GM19328 (cell line): Measurements from ENCODE around the gene ANGPTL2.

ENCODE experiments used
- ATAC-seq: cut with Tn5 transposase; IDR thresholded peaks from one replicate; pipeline ENCODE4 v1.9.1; 2021; ENCODE audit warnings: mild to moderate bottlenecking, moderate library complexity; ENCODE audit not compliant: unreplicated experiment

ANGPTL2 gene

DNA sequence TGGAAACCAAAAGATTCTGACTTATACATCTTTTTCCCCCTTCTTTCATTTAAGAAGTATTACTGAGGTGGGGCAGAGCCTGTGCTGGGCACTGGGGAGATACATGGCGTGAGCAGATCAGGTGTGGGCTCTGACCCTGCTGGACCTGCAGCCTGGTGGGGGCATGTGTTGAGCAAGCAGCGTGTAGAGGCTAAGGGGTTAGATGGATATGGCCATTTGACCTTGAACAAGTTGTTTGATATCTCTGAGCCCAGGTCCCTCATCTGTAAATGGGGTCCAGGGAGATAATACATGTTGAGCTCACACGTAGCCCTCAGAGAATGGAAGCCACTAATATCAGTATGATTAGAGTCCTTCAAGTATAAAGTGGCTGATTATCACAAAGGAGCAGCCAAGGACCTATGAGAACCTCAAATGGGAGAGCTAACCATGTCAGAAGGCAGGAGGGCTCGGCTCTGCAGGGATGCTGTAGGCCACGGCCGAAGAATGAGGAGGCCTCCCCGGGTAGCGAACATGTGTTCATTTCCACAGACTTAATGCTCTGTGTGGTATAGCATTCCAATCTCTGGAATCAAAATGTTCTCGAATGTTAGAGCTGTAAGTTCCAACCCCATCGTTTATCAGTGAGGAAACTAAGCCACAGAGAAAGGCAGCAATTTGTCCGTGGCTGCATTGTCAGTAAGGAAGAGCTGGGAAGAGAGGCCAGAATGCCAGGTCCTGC, 15.4 kb upstream of the ANGPTL2 start:
- ATAC-seq = no peak

DNA sequence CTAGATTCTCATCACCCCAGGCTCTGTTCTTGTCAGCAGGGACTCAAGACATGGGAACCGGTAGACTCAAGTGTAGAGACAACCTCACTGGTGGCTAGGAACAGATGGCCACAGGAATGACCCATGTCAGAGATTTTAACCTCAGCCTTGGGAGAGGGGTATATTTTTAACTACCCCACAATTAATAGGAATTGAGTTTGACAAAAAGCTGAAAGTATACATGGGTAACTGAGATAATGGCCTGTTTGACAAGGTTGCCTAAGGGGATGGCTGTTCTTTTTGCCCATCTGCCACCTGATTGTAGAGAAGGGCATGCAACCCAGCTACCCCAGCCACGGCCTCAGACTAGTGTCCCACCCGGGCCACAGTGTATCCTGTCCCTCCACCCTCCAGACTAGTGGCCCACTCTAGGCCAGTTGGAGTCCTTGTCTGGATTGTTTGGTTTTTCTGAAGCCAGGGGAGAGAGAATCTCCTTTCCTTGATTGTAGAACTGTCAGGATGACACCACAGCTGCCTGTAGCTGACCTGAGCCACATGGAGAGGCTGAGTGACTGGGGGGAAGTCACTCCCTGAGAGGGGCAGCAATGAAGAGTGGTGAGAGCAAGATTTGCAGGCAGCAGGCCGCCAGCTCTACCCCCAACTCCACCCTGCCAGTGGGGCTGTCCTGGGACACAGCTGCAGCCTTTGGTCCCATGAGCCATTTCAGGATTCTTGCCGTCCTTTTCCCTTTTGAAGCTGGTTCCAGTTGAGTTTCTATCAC, 14.6 kb upstream of the ANGPTL2 start:
- no peak for ATAC-seq

DNA sequence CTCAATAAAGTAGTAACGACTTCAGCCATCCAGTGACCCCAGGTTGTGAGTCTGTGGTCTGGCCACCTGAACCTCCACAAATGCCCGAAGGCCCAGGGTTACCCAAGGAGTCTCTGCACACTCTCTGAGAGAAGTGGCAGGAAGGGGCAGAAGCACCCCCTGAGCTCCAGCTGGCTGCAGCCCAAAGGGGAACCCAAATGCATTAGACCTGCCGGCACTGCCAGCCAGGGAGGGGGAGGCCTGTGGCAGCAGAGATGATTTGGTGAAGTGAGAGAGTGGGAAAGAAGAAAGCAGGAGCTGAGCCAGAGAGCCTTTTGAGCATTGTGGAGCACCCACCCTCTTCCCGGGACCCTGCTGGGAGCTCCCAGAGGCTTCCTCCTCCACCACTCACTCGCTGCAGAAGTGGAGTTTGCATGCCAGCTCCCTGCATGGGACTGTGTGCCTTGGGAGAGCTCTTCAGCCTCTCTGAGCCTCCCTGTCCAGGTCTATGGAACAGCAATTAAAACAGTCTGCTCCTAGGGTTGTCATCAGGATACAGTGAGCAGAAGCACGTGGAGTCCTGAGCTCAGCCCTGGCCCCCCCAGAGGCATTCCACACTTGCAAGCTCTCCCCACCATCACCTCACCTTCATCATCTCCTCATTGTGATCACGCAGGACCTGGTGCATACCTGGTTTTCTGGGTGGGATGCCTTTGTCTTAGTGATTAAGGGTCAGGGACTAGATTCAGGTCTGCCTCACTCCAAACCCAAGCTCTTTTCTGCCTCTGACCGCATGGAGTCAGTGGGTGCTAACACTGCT, 13.8 kb upstream of the ANGPTL2 start:
- no peak for ATAC-seq

DNA sequence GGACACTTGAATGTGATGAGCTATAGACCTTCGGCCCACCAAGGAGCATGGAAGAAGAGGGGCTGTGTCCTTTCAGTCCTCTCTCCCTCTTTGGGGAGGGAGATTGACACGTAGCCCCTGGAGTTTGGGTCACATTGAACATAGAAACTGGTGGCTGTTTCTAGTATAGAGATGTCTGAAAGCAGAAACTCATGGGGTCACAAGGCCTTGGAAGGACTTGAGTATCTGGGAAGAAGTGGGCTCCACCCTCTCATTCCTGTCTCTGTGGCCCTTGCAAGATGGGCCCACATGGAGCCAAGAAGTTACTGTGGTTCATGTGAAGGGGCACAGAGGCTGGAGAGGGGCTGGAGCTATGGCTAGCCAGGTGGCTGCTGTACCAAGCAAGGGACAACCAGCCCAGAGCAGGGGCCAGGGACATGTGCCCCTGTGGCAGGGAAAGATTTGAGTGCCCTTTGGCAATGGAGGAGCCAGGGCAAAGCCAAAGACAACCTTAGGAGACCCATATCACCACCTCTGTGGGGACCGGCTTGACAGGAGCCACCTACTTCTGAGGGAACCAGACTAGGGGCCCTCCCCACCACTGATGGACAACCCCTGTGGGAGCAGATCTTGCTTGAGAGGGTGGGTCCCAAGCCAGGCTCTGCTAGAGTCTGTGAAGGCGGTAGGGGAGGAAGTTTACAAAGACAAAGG, 12.8 kb upstream of the ANGPTL2 start:
- ATAC-seq = no peak

DNA sequence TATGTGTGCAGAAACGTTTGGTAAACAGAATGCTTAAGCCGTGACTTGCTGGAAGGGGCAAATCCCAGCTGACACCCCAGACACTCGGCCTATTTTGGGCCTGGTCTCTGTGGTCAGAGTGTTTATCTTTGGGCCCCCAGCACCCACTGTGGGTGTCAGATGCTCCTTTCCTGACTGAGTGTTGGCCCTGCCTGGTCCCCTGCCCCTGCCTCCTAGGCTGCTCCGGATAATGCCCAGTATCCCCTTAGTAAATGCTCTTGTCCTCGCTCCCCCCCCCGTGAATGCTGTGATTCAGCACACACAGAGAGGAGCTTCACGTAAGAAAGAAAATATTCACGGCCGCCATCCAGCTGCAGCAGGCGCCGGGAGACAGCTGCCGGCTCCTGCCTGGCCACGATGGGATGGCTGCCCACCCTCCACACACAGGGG, 11.3 kb upstream of the ANGPTL2 start:
- no peak for ATAC-seq

DNA sequence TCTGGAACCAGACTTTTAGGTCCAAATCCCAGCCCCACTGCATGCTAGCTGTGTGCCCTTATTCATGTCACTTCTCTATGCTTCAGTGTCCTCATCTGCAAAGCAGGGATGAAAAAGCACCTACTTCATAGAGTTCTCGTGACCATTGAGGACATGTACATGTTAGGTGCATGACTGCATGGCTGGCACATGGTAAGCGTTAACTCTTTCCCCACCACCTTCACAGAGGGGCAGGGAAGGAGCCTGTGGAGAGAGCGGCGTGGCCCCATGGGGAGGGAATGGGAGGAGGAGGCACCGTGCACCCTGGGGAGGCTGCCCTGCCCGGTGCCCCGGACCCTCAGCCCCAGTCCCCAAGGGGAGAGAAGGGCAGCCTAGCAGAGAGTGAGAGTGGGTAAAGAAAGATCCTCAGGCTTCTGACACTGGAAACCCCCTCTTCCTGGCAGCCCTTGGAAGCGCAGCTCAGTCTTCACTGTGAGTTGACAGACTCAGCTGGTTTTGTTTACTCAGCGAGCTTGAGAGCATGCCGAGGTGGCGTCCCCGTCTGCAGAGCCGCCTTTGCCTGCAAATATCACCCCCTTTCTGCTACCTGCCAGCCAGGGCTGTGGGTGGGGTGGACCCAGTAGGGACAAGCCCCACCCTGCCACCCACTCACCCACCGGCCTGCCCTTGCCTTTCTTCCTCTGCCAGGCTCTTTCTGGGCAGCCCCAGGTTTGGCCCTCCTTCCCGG, 10.6 kb upstream of the ANGPTL2 start:
- ATAC-seq = no peak

DNA sequence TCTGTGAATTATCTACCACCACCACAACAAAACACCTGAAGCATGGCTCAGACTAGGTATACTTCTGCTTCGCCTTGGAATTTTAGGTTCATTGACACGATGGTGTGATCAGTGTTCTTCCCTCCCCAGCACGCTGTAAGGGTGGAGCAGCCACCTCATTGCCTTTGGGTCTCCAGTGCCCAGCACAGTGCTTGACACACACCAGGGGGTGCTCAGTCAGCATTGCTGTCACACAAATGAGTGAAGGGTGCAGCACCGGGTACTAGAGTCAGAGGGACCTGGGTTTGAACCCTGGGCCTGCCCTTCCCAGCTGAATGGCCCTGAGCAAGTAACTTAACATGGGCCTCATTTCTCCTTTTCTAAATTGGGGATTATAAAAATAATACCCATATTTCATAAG, 9.9 kb upstream of the ANGPTL2 start:
- no peak for ATAC-seq

DNA sequence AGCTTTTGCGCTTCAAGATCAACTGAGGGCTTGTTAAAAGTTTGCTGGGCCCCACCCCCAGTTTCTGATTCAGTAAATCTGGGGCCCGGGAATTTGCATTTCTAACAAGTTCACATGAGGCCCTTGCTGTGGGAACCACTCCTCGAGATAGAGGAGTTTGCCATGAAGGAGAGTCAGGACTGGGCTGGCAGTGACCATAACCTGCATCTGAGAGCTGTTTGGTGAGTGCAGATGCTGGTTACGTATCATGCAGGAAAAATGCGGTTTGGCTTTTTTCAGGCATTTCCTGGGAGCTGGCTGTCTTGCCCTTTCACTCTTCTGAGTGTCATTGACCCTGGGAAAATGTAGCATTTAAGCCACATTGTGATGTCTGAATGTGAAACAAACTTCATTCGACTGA, 9.4 kb upstream of the ANGPTL2 start:
- ATAC-seq = no peak

DNA sequence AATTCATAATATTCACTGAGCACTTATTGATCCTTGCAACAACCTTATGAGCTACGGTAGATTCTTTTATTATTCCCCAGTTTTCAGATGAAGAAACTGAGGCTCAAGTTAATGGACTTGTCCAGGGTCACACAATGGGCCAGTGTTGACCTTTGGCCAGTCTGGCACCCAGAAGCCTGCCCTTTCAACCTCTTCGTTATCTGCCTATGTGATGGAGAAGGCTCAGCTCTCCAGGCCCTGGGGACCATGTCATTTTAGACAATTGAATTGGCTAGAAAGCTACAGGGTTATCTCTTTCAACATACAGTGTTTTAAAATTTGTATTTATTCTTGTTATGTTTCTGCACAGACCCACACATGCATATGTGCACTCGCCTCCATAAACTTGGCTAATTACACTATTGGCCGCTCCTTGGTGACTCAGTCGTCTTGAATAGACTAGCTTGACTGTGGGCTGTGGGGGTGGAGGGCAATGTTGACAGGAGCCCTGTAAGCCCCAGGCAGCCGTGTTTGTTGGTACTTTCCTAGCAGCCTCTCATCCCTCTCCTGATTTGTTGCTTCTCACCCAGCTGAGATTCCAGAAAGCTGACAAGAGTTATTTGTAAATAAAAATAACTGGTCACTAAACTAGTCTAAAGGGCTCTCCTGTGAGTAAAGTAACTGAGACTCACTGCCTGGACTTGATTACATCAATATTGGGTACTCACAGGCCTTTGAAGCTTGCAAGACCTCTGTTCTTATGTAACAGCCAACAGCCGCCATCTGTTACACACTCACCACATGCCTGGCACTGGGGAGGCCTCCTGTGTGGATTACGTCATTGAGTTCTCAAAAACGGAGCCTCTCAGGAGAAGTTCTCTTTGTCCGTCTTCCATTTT, 8.5 kb upstream of the ANGPTL2 start:
- ATAC-seq = no peak

DNA sequence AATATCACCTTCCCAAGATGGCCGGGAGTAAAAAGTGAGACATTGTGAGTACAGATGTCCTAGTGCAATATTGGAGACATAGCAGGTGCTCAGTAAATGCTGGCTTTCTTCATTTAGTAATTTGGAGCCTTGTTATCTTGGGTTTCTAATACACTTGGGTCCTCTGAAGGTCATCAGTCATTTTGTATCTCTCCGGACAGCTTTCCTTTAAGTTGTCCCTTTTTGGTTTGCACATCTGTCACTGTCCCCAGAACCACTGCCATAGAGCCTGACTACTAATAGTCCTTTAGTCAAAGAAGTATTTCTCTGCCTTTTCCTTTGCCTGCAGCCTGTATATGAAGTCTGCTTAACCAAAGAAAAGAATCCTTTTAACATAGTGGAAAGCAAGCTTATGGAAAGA, 7.8 kb upstream of the ANGPTL2 start:
- no peak for ATAC-seq

DNA sequence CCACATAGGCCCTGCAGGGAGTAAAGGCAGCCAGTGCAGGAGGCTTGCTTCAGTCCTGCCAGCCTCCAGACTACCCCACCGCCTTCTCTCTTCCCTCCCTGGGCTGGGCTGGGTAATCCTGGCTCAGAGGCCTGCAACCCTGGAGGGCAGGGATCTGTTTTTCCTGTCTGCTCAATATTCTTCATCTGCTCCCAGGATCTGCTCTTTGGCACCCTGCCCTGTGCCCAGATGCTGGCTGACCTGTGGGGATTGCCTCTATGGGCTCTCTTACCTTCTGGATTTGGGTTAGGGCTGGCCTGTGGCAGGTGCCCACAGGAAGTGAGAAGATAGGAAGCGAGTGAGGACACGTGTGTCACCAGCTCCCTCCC, 7.3 kb upstream of the ANGPTL2 start:
- no peak for ATAC-seq

DNA sequence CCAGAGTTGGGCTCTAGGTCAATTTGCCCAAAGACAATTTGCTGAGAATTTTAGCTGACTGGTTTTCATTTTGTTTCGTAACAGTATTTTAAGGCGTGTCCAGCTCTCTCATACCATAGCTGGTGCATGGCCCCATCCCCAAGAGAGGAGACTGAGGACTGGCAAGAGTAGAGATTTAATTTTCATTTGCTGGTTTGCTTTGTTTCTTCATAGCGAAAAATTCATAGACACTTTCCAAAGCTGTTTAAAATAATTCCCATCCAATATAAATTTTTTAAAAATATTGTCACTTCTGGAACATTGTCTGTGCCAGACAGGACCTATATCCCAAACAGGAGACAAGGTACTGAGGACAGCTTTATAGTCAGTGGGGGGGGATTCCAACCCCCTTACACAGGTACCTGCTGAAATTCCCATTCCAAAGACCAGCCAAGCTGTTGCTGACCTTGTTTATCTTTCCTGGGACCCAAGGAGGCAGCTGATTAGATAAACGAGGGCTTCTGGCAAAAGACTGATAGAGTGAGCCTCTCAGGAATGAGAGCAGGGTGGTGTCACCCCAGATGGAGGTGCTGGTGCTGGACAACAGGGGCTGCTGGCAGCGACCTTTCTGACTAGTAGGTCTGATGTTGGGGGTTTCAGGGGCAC, 6.8 kb upstream of the ANGPTL2 start:
- no peak for ATAC-seq

DNA sequence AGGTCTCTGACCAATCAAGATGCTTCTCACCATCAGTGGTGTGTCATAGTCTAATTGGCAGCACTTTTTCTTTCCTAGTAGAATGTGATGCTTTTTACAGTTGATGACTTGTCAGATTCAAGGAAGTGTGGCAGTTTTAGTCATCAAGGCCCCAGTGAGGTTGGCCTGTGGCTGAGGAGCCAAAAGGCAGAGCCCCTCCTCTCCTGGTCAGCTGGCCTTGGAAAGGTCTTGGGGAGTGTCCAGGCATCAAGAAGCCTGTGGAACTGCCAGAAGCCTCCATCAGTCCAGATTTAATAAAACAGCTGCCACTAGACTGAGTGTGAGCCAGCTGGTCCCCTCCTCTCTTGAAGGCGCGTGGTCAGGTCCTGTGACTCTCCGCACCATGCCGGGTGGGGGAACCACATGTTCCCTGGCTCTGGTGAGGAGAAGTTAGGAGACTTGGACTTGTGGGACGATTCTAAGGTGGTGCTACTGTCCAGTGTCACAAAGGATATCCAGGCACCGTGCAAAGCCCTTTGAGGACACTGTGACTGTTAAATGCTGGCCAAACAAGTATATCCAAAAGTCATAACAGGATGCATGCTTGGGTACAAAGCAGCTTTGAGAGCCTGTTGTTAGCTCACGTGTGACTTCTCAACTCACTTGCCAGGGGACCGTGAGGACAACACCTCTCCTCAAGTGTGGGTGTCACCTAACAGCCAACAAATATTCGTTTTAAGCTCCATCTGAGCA, 6.1 kb upstream of the ANGPTL2 start:
- no peak for ATAC-seq

DNA sequence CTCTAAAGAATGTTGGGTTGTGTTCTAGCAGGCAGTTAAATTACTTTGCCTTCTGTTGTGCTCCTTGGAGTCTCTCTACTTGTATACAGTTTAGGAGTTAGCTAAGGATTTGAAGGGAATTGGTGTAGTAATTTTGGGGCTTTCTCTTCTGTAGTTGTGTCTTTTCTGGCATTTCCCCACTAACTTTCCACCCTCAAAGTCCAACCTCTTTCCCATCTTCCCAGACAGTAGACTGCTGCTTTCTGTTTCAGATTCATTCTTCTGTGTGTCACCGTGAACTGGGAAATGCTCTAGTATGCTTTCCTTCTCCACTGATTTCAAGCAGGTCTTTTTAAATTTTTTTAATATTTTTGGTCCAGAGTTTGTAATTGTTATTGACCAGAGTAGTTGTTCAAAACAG, 4.5 kb upstream of the ANGPTL2 start:
- ATAC-seq = no peak

DNA sequence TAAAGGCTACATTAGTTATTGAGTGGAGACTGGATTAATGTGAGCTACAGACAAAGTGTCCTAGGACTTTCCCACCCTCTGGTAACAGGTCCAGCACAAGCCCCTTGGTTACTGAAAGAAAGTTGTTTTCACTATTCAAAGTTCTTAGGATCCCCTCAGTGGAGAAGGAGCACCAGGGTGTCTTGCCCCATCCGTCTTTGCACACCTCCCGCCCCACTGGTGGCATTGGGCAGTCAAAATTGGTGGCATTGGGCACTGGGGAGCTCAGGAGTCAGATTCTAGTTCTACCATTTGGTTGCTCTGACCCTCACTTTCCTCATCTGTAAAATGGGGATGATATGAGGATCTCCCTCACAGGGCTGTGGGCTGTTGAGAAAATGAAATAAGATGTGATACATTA, 2.4 kb upstream of the ANGPTL2 start:
- ATAC-seq = no peak

DNA sequence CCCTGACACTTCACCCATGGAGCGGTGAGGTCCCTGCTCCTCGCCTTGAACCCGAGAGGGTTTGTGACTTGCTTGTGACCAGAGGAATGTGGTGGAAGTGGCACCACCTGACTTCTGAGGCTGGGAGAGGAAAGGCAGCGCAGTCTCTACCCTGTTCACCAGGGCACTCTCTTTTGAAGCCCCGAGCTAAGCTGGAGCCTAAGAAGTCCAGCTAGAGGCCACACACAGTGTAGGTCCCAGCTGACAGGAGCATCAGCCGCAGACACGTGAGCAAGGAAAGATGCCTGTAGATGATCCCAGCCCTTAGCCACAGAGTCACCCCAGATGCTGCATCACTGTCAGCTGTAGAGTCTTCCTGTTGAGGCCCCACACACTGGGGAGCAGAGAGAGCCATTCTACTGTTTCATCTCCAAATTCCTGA, 1.7 kb upstream of the ANGPTL2 start:
- ATAC-seq = no peak

DNA sequence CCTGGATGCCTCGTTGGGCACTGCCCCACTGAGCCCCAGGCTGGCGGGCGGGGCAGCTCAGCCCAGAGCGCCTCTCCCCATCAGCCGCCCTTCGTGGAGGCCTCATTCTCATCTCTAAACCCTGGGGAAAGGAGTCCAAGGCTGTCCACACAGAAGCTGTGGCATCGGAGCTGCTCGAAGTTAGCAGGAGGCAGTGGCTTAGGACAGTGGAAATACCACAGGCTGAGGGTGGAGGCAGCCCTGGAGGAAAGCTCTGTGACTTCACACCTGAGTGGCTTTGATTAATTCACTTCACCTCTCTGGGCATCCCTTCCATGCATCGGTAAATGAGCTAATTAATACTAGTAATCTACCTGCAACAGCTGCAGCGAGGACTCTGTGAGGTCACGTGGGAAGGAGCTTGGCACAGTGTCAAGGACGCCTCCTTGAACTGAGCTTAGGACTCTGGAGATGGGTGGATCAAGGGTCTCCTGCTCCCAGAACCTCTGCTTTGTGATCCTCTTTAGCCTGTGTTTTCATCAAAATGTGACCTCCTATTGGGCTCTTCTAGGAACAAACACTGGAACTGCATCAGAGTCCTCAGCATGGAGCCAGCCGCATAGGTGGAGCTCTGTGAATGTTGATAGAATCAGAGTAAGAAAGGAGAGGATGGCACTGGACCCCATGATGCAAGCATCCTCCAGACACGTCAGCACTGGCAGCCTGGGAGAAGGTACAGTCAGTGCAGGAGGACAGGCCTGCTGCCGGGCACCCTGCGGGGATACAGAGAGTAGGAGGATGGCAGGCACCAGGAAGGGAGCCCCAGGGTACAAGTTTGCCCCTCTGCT, 842 bp upstream of the ANGPTL2 start:
- ATAC-seq = no peak
